Thyroid gland (tissue), 4 donors: Measurements from ENCODE around the gene CKMT2.

Experiments used
- POLR2A ChIP-seq, 2 donors: fragments of 450-650 bp; IDR thresholded peaks; one replicate each; pipeline ENCODE4 v1.6.1; 2017; ENCODE audit warnings: antibody characterized with exemption in 2 of 2, mild to moderate bottlenecking in 2 of 2, moderate library complexity in 1 of 2
- TF ChIP-seq, protein P1 (sequence below), 6 experiments: fragments of 200-600 bp in 3 of 6; fragments of 450-650 bp in 3 of 6; sonication (generic) in 3 of 6; IDR thresholded peaks; one replicate each; pipeline ENCODE4 v1.5.1; 2016 to 2019; ENCODE audit warnings: antibody characterized with exemption in 6 of 6, mild to moderate bottlenecking in 2 of 6, inconsistent platforms in 1 of 6, moderate library complexity in 1 of 6

DNA sequence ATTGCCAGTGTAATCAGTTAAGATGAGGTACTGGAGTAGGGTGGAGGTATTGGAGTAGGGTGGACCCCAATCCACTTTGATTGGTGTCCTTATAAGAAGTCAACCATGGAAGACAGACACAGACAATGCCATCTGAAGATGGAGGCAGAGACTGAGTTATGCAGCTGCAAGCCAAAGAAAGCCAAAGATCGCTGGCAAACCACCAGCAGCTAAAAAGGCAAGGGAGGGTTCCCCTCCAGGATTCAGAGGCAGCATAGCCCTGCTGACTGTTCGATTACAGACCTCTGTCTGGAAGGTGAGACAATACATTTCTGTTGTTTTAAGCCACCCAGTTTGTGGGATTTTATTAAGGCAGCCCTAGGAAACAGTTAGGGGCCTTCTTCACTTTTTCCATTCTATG, 30.5 kb upstream of the CKMT2 start:
- TF ChIP-seq, protein P1, sequence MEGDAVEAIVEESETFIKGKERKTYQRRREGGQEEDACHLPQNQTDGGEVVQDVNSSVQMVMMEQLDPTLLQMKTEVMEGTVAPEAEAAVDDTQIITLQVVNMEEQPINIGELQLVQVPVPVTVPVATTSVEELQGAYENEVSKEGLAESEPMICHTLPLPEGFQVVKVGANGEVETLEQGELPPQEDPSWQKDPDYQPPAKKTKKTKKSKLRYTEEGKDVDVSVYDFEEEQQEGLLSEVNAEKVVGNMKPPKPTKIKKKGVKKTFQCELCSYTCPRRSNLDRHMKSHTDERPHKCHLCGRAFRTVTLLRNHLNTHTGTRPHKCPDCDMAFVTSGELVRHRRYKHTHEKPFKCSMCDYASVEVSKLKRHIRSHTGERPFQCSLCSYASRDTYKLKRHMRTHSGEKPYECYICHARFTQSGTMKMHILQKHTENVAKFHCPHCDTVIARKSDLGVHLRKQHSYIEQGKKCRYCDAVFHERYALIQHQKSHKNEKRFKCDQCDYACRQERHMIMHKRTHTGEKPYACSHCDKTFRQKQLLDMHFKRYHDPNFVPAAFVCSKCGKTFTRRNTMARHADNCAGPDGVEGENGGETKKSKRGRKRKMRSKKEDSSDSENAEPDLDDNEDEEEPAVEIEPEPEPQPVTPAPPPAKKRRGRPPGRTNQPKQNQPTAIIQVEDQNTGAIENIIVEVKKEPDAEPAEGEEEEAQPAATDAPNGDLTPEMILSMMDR (IDR thresholded peaks at IDR 0.05): no peak
- TF ChIP-seq POLR2A (IDR thresholded peaks at IDR 0.05): no peak
